H1 (cell line): Measurements from ENCODE around the gene NUAK1. TPM values are rescaled to one million over a fixed set of nuclear protein-coding genes. Genes with fewer than 3 reads are reported as not detected.

Experiments used
- CTCF ChIA-PET: fragments of 300-600 bp; sonication (Branson Sonifier 250); formaldehyde crosslinking; loops from one replicate; lab custom pipeline; 2021; ENCODE audit not compliant: partially characterized antibody; lab: Charles Lee
- POLR2A ChIA-PET: fragments of 300-600 bp; sonication (Branson Sonifier 250); formaldehyde crosslinking; loops from one replicate; lab custom pipeline; 2021; ENCODE audit warnings: inconsistent platforms; ENCODE audit not compliant: partially characterized antibody; lab: Charles Lee
- DNase-seq, 2 experiments: peaks; one replicate each; pipeline versions ENCODE4 v3.0.0 to v3.0.0-alpha.2; 2010 to 2022; ENCODE audit warnings: low spot score in 2 of 2, low read depth in 1 of 2, mixed read lengths in 1 of 2
- FAIRE-seq: peaks from 2 replicates; lab custom pipeline; 2011; peaks lifted over from hg19 to GRCh38; lab: Jason Lieb, UNC
- H2AFZ ChIP-seq: 2 replicates; pipeline ENCODE4 v1.8.1; 2012; ENCODE audit warnings: low read length, inconsistent platforms
- H2AK5ac ChIP-seq: 2 replicates; pipeline ENCODE4 v1.6.1; 2013; ENCODE audit warnings: low read depth, low read length
- H2BK120ac ChIP-seq: replicated peaks from 2 replicates; pipeline ENCODE3; 2013; ENCODE audit warnings: low read depth, low read length, inconsistent platforms
- H2BK12ac ChIP-seq: 2 replicates; pipeline ENCODE4 v1.6.1; 2013; ENCODE audit warnings: low read depth, low read length
- H2BK15ac ChIP-seq: 2 replicates; pipeline ENCODE4 v1.6.1; 2013; ENCODE audit warnings: low read length
- H2BK20ac ChIP-seq: 2 replicates; pipeline ENCODE4 v1.6.1; 2013; ENCODE audit warnings: low read length
- H2BK5ac ChIP-seq: 2 replicates; pipeline ENCODE4 v1.6.1; 2013; ENCODE audit warnings: low read depth, low read length
- H3K14ac ChIP-seq: 2 replicates; pipeline ENCODE4 v1.6.1; 2013; ENCODE audit warnings: inconsistent platforms; ENCODE audit not compliant: insufficient read length
- H3K18ac ChIP-seq: 2 replicates; pipeline ENCODE4 v1.6.1; 2013; ENCODE audit warnings: low read length; ENCODE audit errors: extremely low read depth
- H3K23ac ChIP-seq: 2 replicates; pipeline ENCODE4 v1.6.1; 2013; ENCODE audit warnings: inconsistent platforms; ENCODE audit not compliant: insufficient read length
- H3K23me2 ChIP-seq: 2 replicates; pipeline ENCODE4 v1.6.1; 2013; ENCODE audit warnings: low read depth, low read length
- H3K27ac ChIP-seq: 2 replicates; pipeline ENCODE4 v1.6.1; 2011; ENCODE audit warnings: low read depth, low read length, inconsistent platforms
- H3K27me3 ChIP-seq, 4 experiments: replicated peaks in 1 of 4; 1 replicate in 1 of 4; 2 replicates in 3 of 4; pipeline versions ENCODE4 v1.6.1 to v1.8.1; 2011 to 2013; ENCODE audit warnings: low read length in 3 of 4, mild to moderate bottlenecking in 3 of 4, inconsistent platforms in 2 of 4, mixed read lengths in 2 of 4, moderate library complexity in 1 of 4; ENCODE audit not compliant: control insufficient read depth in 3 of 4, insufficient read depth in 3 of 4; ENCODE audit errors: extremely low read depth in 1 of 4
- H3K36me3 ChIP-seq, 4 experiments: 2 replicates each; pipeline versions ENCODE4 v1.6.1 to v1.8.1; 2011 to 2013; ENCODE audit warnings: mild to moderate bottlenecking in 4 of 4, low read length in 3 of 4, moderate library complexity in 2 of 4, control low read depth in 1 of 4, inconsistent platforms in 1 of 4; ENCODE audit not compliant: insufficient read depth in 4 of 4, control insufficient read depth in 2 of 4
- H3K4ac ChIP-seq: replicated peaks from 2 replicates; pipeline ENCODE3; 2013; ENCODE audit warnings: low read length, low read depth, mixed read lengths, inconsistent platforms; ENCODE audit not compliant: insufficient read length
- H3K4me1 ChIP-seq, 4 experiments: replicated peaks in 1 of 4; 1 replicate in 1 of 4; 2 replicates in 3 of 4; pipeline versions ENCODE4 v1.6.1 to v1.8.1; 2011 to 2013; ENCODE audit warnings: low read length in 3 of 4, inconsistent platforms in 2 of 4, mixed read lengths in 1 of 4; ENCODE audit not compliant: insufficient read depth in 4 of 4, control insufficient read depth in 3 of 4
- H3K4me2 ChIP-seq, 2 experiments: 2 replicates each; pipeline versions ENCODE4 v1.6.1 to v1.8.1; 2011 to 2013; ENCODE audit warnings: low read depth in 2 of 2, low read length in 2 of 2, control low read depth in 1 of 2, inconsistent platforms in 1 of 2, mild to moderate bottlenecking in 1 of 2; ENCODE audit not compliant: insufficient read depth in 1 of 2
- H3K4me3 ChIP-seq, 4 experiments: fragments of 200-600, 300-600 bp in 1 of 4; sonication (generic), shearing (Covaris generic), sonication (Bioruptor Twin) in 1 of 4; 2 replicates each; pipeline versions ENCODE4 v1.5.1 to v1.8.1; 2011 to 2016; ENCODE audit warnings: low read length in 4 of 4, low read depth in 3 of 4, control low read depth in 2 of 4, inconsistent platforms in 2 of 4, mild to moderate bottlenecking in 2 of 4, mixed read lengths in 1 of 4, moderate library complexity in 1 of 4; ENCODE audit not compliant: insufficient read depth in 2 of 4; ENCODE audit errors: extremely low read depth in 1 of 4
- H3K56ac ChIP-seq: replicated peaks from 2 replicates; pipeline ENCODE3; 2013; ENCODE audit warnings: low read depth, mild to moderate bottlenecking, mixed read lengths, low read length, inconsistent platforms; ENCODE audit not compliant: insufficient read length
- H3K79me1 ChIP-seq: 2 replicates; pipeline ENCODE4 v1.6.1; 2013; ENCODE audit warnings: low read depth, low read length, control low read depth
- H3K79me2 ChIP-seq, 2 experiments: 2 replicates each; pipeline versions ENCODE4 v1.6.1 to v1.8.1; 2012 to 2013; ENCODE audit warnings: low read length in 2 of 2, mild to moderate bottlenecking in 2 of 2, inconsistent platforms in 1 of 2; ENCODE audit not compliant: insufficient read depth in 2 of 2, control insufficient read depth in 1 of 2
- H3K9ac ChIP-seq, 4 experiments: replicated peaks in 1 of 4; 1 replicate in 1 of 4; 2 replicates in 3 of 4; pipeline versions ENCODE4 v1.6.1 to v1.8.1; 2011 to 2013; ENCODE audit warnings: low read depth in 3 of 4, low read length in 3 of 4, control low read depth in 2 of 4, mild to moderate bottlenecking in 2 of 4, moderate library complexity in 2 of 4, inconsistent platforms in 1 of 4; ENCODE audit errors: extremely low read depth in 1 of 4
- H3K9me3 ChIP-seq, 2 experiments: 2 replicates each; pipeline versions ENCODE4 v1.6.1 to v1.8.1; 2012 to 2013; ENCODE audit warnings: mild to moderate bottlenecking in 2 of 2, moderate library complexity in 2 of 2, control low read depth in 1 of 2, inconsistent platforms in 1 of 2, low read depth in 1 of 2, low read length in 1 of 2, mixed read lengths in 1 of 2; ENCODE audit not compliant: insufficient read depth in 2 of 2
- H4K20me1 ChIP-seq, 2 experiments: replicated peaks in 1 of 2; 2 replicates each; pipeline versions ENCODE3 to v1.8.1; 2011 to 2013; ENCODE audit warnings: inconsistent platforms in 2 of 2, low read length in 2 of 2, mild to moderate bottlenecking in 1 of 2; ENCODE audit not compliant: insufficient read depth in 2 of 2, control insufficient read depth in 1 of 2
- H4K5ac ChIP-seq: 2 replicates; pipeline ENCODE4 v1.6.1; 2013; ENCODE audit warnings: low read length, low read depth, mixed read lengths, inconsistent platforms; ENCODE audit not compliant: insufficient read length
- H4K8ac ChIP-seq: 2 replicates; pipeline ENCODE4 v1.8.0; 2013; ENCODE audit warnings: mild to moderate bottlenecking, moderate library complexity, low read length, inconsistent platforms; ENCODE audit not compliant: insufficient read depth; ENCODE audit errors: extremely low read depth
- H4K91ac ChIP-seq: replicated peaks from 2 replicates; pipeline ENCODE3; 2013; ENCODE audit warnings: low read length, mixed read lengths, inconsistent platforms; ENCODE audit not compliant: insufficient read length
- CEBPB ChIP-seq: IDR thresholded peaks from 2 replicates; pipeline ENCODE4 v1.6.1; 2012; ENCODE audit warnings: low read depth, low read length
- EGR1 ChIP-seq: IDR thresholded peaks from 2 replicates; pipeline ENCODE4 v1.6.1; 2011; ENCODE audit warnings: low read depth, low read length, borderline replicate concordance
- GABPA ChIP-seq: IDR thresholded peaks from 2 replicates; pipeline ENCODE4 v1.6.1; 2011; ENCODE audit warnings: mild to moderate bottlenecking, low read length, moderate library complexity, borderline replicate concordance; ENCODE audit not compliant: insufficient read depth
- KDM1A ChIP-seq: fragments of 200-600, 300-600 bp; sonication (generic); IDR thresholded peaks from 2 replicates; pipeline ENCODE4 v1.7.1; 2016; ENCODE audit warnings: mild to moderate bottlenecking, low read length, borderline replicate concordance
- KDM5A ChIP-seq: fragments of 200-600 bp; IDR thresholded peaks from 2 replicates; pipeline ENCODE4 v1.7.1; 2012; ENCODE audit warnings: mild to moderate bottlenecking, low read length, inconsistent platforms, mixed read lengths
- RBBP5 ChIP-seq: IDR thresholded peaks from 2 replicates; pipeline ENCODE4 v1.7.1; 2012; ENCODE audit warnings: low read depth, mild to moderate bottlenecking, inconsistent platforms, low read length, moderate library complexity, borderline replicate concordance
- SRF ChIP-seq: IDR thresholded peaks from 2 replicates; pipeline ENCODE4 v1.6.1; 2011; ENCODE audit warnings: mild to moderate bottlenecking, low read depth, low read length, moderate library complexity
- TCF12 ChIP-seq: IDR thresholded peaks from 2 replicates; pipeline ENCODE4 v1.6.1; 2011; ENCODE audit warnings: low read depth, mild to moderate bottlenecking, low read length
- WGBS, 2 experiments: shearing (Covaris generic) in 1 of 2; methylation state at CpG; one replicate each; pipeline versions ENCODE4 v1.1.6 to v1.1.7; 2013 to 2015; ENCODE audit warnings: low lambda C conversion rate in 2 of 2, mixed read lengths in 2 of 2, inconsistent platforms in 1 of 2, low coverage in 1 of 2, missing lambda C conversion rate in 1 of 2; ENCODE audit not compliant: insufficient replicate concordance in 2 of 2, insufficient coverage in 1 of 2, insufficient read length in 1 of 2; ENCODE audit errors: extremely low coverage in 1 of 2, missing lambda C conversion rate in 1 of 2; 5-methylcytosine and 5-hydroxymethylcytosine counted together
- polyA plus RNA-seq, 7 experiments: library from polyadenylated mRNA; depleted of rRNA in 3 of 7; stranded (reverse) in 5 of 7; unstranded in 2 of 7; fragments of >200 nt in 5 of 7; fragments of 200-250 nt in 2 of 7; gene quantifications; 1 replicate in 5 of 7; 2 replicates in 1 of 7; 4 replicates in 1 of 7; pipeline versions ENCODE4 v1.2.1 to v1.2.3, GENCODE V29; 2011 to 2013; ENCODE audit warnings: missing spikeins in 2 of 7, mixed read lengths in 2 of 7
- total RNA-seq: library from RNA; stranded (reverse); fragmentation: NEBNext Ultra II Directional; extraction: Animal tissue kit (Norgen Biotek cat#: 25700); gene quantifications from 2 replicates; pipeline ENCODE4 v1.2.1, GENCODE V29; 2021

The NUAK1 gene
- total and polyA plus RNA-seq, 2 of the 8 experiments (the other 6 are each of a cell fraction or from before 2014, with no cell fraction given) = 6.7 to 18.2 TPM

- no peak overlapping the region for H4K5ac ChIP-seq
- no peak overlapping the region for H3K4ac ChIP-seq
- no peak overlapping the region for H3K27ac ChIP-seq
- H3K4me3 ChIP-seq = no peak overlapping the region
- CTCF ChIA-PET = interaction anchor here (0.7 to 2.3 kb wide), 7 partner anchors 12 to 691 kb away, joined by 3 to 13 read pairs (median 3); no protein-coding TSS in a partner anchor
- no peaks in the 10 kb centered on the region for H3K9me3 ChIP-seq
- H2AK5ac ChIP-seq = peak overlapping the region; percentile 7; the same call in 1 of the 2 replicates
- DNase-seq (no peak), FAIRE-seq (no peak)
- peaks cover 0 to 3% (median 0%) of the 10 kb centered on the region in 4 experiments; a peak in 2 of 8 replicates for H3K36me3 ChIP-seq
- H2BK15ac ChIP-seq = peak overlapping the region; percentile 2; the same call in 1 of the 2 replicates
- 0 out of 2 replicates have a peak overlapping the region, but pooled peaks have one; percentile 87 for H2BK5ac ChIP-seq
- H3K14ac ChIP-seq = no peak overlapping the region
- H3K79me2 ChIP-seq = peaks cover 1 to 74% of the 10 kb centered on the region in 2 experiments; a peak in 3 of 4 replicates
- WGBS, 2 experiments = 60% methylated on average over 4 of the region's 4 CpGs; no CpG with 5 or more reads in 1 of the 2 experiments
- H2BK20ac ChIP-seq = no peak overlapping the region
- POLR2A ChIA-PET = interaction anchor here (0.7 to 4.4 kb wide), 9 partner anchors 8 to 295 kb away, joined by 3 to 28 read pairs (median 6); partner anchors contain the start of gene NUAK1
- no peak overlapping the region for H2AFZ ChIP-seq
- H4K91ac ChIP-seq = no peak overlapping the region
- no peak overlapping the region for H2BK120ac ChIP-seq
- H3K18ac ChIP-seq = peak overlapping the region; percentile 26; the same call in 1 of the 2 replicates
- peak overlapping the region; percentile 98 for H2BK12ac ChIP-seq
- no peak overlapping the region; a peak in 1 of 7 replicates for H3K9ac ChIP-seq
- peak overlapping the region in 1 of 2 experiments; percentile 30; a peak in 2 of 4 replicates for H3K4me2 ChIP-seq
- H3K23ac ChIP-seq = no peak overlapping the region
- no peak overlapping the region for H4K8ac ChIP-seq
- H3K23me2 ChIP-seq = no peaks in the 10 kb centered on the region
- H4K20me1 ChIP-seq = peaks cover 2 to 5% of the 10 kb centered on the region in 2 experiments
- peaks cover 23 to 52% (median 43%) of the 10 kb centered on the region in 4 experiments for H3K4me1 ChIP-seq
- H3K79me1 ChIP-seq = peaks cover 7% of the 10 kb centered on the region; the same call in 1 of the 2 replicates
- H3K27me3 ChIP-seq = no peaks in the 10 kb centered on the region
- H3K56ac ChIP-seq = no peak overlapping the region
- no peak for TF ChIP-seq KDM5A
- no peak for TF ChIP-seq GABPA
- no peak for TF ChIP-seq TCF12
- peak; percentile 88; the same call in 1 of the 2 replicates for TF ChIP-seq KDM1A
- TF ChIP-seq CEBPB = peak; percentile 16; the same call in 1 of the 2 replicates
- no peak for TF ChIP-seq SRF
- TF ChIP-seq RBBP5 = no peak
- TF ChIP-seq EGR1 = no peak
- TF ChIP-seq, all 59 proteins: peak for 2
Measured at GRCh38 chr12:106109168-106109910, 29.4 kb downstream of the NUAK1 start.
